Fibroblast of villous mesenchyme (primary cell): ENCODE measurements around the gene ASB11. TPM values are rescaled to one million over a fixed set of nuclear protein-coding genes. Genes with fewer than 3 reads are reported as not detected.

ENCODE experiments used
- DNase-seq: peaks from one replicate; pipeline ENCODE4 v3.0.0-alpha.2; 2010; ENCODE audit warnings: low read depth
- H3K4me3 ChIP-seq: 2 replicates; pipeline ENCODE4 v1.5.1; 2011; ENCODE audit warnings: low read depth, mild to moderate bottlenecking, low read length
- CTCF ChIP-seq: IDR thresholded peaks from 2 replicates; pipeline ENCODE4 v1.5.1; 2012; ENCODE audit warnings: low read depth, mild to moderate bottlenecking, low read length; ENCODE audit not compliant: insufficient read depth
- total RNA-seq: library from RNA; depleted of rRNA; stranded (reverse); fragments of >200 nt; gene quantifications from 2 replicates; pipeline ENCODE4 v1.2.3, GENCODE V29; 2012

Gene ASB11
- total RNA-seq, 1 donor = not detected

- no peak for DNase-seq
- H3K4me3 ChIP-seq = no peak overlapping the region
- TF ChIP-seq CTCF = no peak
Observed at GRCh38 chrX:15344106-15344505, 28.7 kb upstream of the ASB11 start.

- no peak for TF ChIP-seq CTCF
- DNase-seq = peak; percentile 76
- H3K4me3 ChIP-seq = no peak overlapping the region
Observed at GRCh38 chrX:15343075-15343476, 27.6 kb upstream of the ASB11 start.

- H3K4me3 ChIP-seq = no peak overlapping the region
- TF ChIP-seq CTCF = no peak
- no peak for DNase-seq
Observed at GRCh38 chrX:15340867-15341266, 25.4 kb upstream of the ASB11 start.

- DNase-seq = peak; percentile 60
- H3K4me3 ChIP-seq = peak overlapping the region; percentile 60
- no peak for TF ChIP-seq CTCF
Observed at GRCh38 chrX:15336023-15336413, 20.6 kb upstream of the ASB11 start.

- DNase-seq = peak; percentile 96
- peak within 1 kb of the TSS; percentile 79 for H3K4me3 ChIP-seq
- no peak for TF ChIP-seq CTCF
Observed at GRCh38 chrX:15335135-15336022, 19.9 kb upstream of the ASB11 start, which contains the start of gene PIGA. Gene PIGA, minus strand, starts transcription at chrX:15335523. Its CDS starts 3,593 bp downstream, at chrX:15331930.

- no peak for TF ChIP-seq CTCF
- H3K4me3 ChIP-seq = peak overlapping the region; percentile 79
- DNase-seq = peak; percentile 27
Observed at GRCh38 chrX:15334561-15334960, 19.1 kb upstream of the ASB11 start.

GRCh38 chrX:15328821-15329220 is 13.4 kb upstream of the ASB11 start:
- H3K4me3 ChIP-seq = no peak overlapping the region
- TF ChIP-seq CTCF = no peak
- no peak for DNase-seq
